Stimulated activated memory B cell treated with anti-CD40 and anti-IgM and Interleukin-4, amounts not matched to agents 10 μg/mL and 1 μg/mL and 100 μg/mL, for 72 hours (primary cell): ENCODE measurements around the gene FOXK1.
"Not testable (repeated sequence)": the region's sequence is repeated elsewhere in the genome, so short reads cannot be mapped to it uniquely, and the experiment has no call there.

Experiments
- ATAC-seq: fragments of 150-1000 bp; cut with Tn5 transposase; 2 replicates; pipeline ENCODE4 v1.10.0; 2021
- H3K27ac Mint-ChIP-seq: one replicate; pipeline ENCODE4 v1.8.0; 2022; ENCODE audit warnings: mild to moderate bottlenecking, mixed read lengths
- H3K27me3 Mint-ChIP-seq: one replicate; pipeline ENCODE4 v1.8.0; 2022; ENCODE audit warnings: mixed read lengths
- H3K36me3 Mint-ChIP-seq: one replicate; pipeline ENCODE4 v1.8.0; 2022; ENCODE audit warnings: mixed read lengths
- H3K4me1 Mint-ChIP-seq: one replicate; pipeline ENCODE4 v1.8.0; 2022; ENCODE audit warnings: mixed read lengths
- H3K4me3 Mint-ChIP-seq: one replicate; pipeline ENCODE4 v1.8.0; 2022; ENCODE audit warnings: mild to moderate bottlenecking, moderate library complexity, mixed read lengths
- H3K9me3 Mint-ChIP-seq: one replicate; pipeline ENCODE4 v1.8.0; 2022; ENCODE audit warnings: mixed read lengths

Gene FOXK1

GRCh38 chr7:4681886-4682620, at the start of gene FOXK1:
TSS of gene FOXK1 (plus strand) at chr7:4682295. CDS start at chr7:4682309, 14 bp downstream.
- peaks cover 6% of the 10 kb centered on the region for H3K9me3 Mint-ChIP-seq
- peak within 1 kb of the TSS; percentile 91 for H3K27ac Mint-ChIP-seq
- peak; percentile 88 for ATAC-seq
- H3K4me1 Mint-ChIP-seq: peaks cover 44% of the 10 kb centered on the region
- H3K36me3 Mint-ChIP-seq: peaks cover 10% of the 10 kb centered on the region
- H3K27me3 Mint-ChIP-seq: no peaks in the 10 kb centered on the region
- H3K4me3 Mint-ChIP-seq: peak within 1 kb of the TSS; percentile 84

DNA sequence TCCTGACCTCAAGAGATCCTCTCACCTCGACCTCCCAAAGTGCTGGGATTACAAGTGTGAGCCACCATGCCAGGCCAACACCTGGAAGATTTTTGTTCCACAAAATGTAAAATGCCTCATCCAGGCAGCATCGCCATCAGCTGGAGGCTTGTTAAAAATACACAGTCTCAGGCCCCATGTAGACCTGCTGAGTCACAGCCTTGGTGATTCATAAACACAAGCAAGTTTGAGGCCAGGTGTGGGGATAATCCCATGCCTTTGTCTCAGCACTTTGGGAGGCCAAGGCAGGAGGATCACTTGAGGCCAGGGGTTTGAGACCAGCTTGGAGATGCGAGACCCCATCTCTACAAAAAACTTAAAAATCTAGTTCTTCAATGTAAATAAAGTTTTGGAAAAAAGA, 49.1 kb upstream of the FOXK1 start:
- Mint-ChIP-seq H3K27ac (no peak overlapping the region), H3K27me3 (peaks cover 30% of the 10 kb centered on the region), H3K4me1 (no peaks in the 10 kb centered on the region), H3K36me3 (no peaks in the 10 kb centered on the region), H3K9me3 (no peaks in the 10 kb centered on the region), H3K4me3 (no peak overlapping the region)
- ATAC-seq: no peak

- Mint-ChIP-seq H3K27ac (no peak overlapping the region), H3K36me3 (no peaks in the 10 kb centered on the region), H3K9me3 (no peaks in the 10 kb centered on the region), H3K4me1 (no peaks in the 10 kb centered on the region), H3K4me3 (no peak overlapping the region), H3K27me3 (peaks cover 41% of the 10 kb centered on the region)
- no peak for ATAC-seq
Measured at GRCh38 chr7:4634166-4634565, 47.9 kb upstream of the FOXK1 start.

DNA sequence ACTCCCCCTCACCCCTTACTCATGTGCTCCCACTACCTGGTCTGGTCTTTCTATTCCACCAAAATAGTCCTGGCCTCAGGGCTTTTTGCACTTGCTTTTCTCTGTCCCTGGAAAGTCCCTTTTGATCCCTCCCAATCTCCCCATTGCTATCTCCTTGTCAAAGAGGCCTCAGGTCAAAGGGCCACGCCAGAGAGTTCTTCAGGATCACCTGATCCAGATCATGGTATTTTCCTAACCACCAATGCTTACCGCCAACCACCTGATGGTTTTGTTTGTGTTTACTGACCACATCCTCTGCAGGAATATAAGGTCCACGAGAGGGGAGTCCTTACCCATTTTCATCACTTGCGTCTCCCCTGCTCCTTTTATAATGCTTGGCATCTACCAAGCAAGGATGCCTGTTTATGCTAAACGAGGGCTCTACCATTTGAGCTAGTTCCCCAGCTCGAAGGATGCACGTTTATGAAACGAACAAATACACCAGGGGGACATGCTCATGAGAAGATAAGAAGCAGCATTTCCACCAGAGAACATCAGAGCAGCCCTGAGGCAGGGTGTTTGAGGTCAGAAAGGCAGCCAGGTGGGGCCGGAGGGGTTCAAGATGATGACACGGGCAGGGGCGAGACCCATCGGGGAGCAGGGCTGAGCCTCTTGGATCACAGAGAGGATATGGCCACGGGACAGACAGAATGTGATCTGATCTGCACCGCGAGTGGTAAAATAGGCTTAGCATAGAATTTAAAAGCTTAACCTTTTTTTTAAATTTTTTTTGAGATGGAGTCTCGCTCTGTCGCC, 43.1 kb upstream of the FOXK1 start:
- no peak for ATAC-seq
- H3K4me3 Mint-ChIP-seq: no peak overlapping the region
- H3K27ac Mint-ChIP-seq: no peak overlapping the region
- peaks cover 8% of the 10 kb centered on the region for H3K4me1 Mint-ChIP-seq
- H3K36me3 Mint-ChIP-seq: no peaks in the 10 kb centered on the region
- H3K27me3 Mint-ChIP-seq: peaks cover 28% of the 10 kb centered on the region
- H3K9me3 Mint-ChIP-seq: no peaks in the 10 kb centered on the region

- peak overlapping the region; percentile 72 for H3K4me3 Mint-ChIP-seq
- H3K4me1 Mint-ChIP-seq: peaks cover 8% of the 10 kb centered on the region
- H3K27me3 Mint-ChIP-seq: peaks cover 28% of the 10 kb centered on the region
- no peak for ATAC-seq
- no peaks in the 10 kb centered on the region for H3K9me3 Mint-ChIP-seq
- H3K36me3 Mint-ChIP-seq: no peaks in the 10 kb centered on the region
- peak overlapping the region; percentile 98 for H3K27ac Mint-ChIP-seq
Measured at GRCh38 chr7:4641091-4641666, 40.9 kb upstream of the FOXK1 start.

GRCh38 chr7:4641667-4642467, 40.2 kb upstream of the FOXK1 start:
- Mint-ChIP-seq H3K27me3 (peaks cover 26% of the 10 kb centered on the region), H3K4me1 (peaks cover 8% of the 10 kb centered on the region), H3K36me3 (no peaks in the 10 kb centered on the region), H3K9me3 (no peaks in the 10 kb centered on the region), H3K27ac (peak overlapping the region; percentile 98), H3K4me3 (peak overlapping the region; percentile 87)
- ATAC-seq: peak; percentile 94

DNA sequence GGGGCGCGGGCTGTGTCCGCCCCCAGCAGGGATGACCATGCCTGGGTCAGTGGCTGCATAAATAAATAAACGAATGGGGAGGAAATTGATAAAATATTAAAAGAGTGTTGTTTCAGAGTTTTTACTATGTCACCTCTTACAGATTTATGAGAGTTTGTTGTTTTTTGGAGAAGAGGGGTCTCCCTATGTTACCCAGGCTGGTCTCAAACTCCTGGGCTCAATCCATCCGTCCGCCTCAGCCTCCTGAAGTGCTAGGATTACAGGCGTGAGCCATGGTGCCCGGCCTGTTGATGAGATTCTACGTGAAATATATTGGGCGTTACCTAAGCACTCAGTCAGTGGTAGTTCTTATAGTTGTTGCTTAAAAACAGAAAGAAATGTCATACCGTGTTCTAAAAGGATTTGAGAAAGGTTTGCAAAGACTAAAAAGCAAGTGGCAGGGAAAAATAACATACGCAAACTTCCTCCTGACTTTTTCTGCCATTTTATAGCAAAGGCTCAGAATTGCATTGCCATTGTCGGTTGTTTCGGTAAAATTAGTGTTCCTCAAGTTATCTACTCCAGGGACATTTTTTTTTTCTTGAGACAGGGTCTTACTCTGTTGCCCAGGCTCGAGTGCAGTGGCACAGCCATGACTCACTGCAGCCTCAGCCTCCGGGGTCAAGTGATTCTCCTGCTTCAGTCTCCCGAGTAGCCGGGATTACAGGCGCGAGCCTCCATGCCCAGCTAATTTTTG, 39.5 kb upstream of the FOXK1 start:
- peaks cover 8% of the 10 kb centered on the region for H3K4me1 Mint-ChIP-seq
- H3K36me3 Mint-ChIP-seq: no peaks in the 10 kb centered on the region
- peaks cover 19% of the 10 kb centered on the region for H3K27me3 Mint-ChIP-seq
- H3K27ac Mint-ChIP-seq: peak overlapping the region; percentile 98
- ATAC-seq: no peak
- H3K9me3 Mint-ChIP-seq: no peaks in the 10 kb centered on the region
- H3K4me3 Mint-ChIP-seq: peak overlapping the region; percentile 87

DNA sequence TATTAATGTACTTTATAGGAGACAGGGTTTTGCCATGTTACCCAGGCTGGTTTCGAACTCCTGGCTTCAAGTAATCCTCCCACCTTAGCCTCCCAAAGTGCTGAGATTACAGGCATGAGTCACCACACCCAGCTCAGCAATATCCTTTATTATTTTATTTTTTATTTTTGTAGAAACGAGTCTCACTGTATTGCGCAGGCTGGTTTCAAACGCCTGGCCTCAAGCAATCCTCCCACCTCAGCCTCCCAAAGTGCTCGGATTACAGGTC, 39.0 kb upstream of the FOXK1 start:
- H3K4me1 Mint-ChIP-seq, H3K9me3 Mint-ChIP-seq, H3K36me3 Mint-ChIP-seq, H3K27ac Mint-ChIP-seq, ATAC-seq, H3K4me3 Mint-ChIP-seq: not testable (repeated sequence)
- H3K27me3 Mint-ChIP-seq: peaks cover 14% of the 10 kb centered on the region

GRCh38 chr7:4645246-4645645, 36.8 kb upstream of the FOXK1 start:
- no peaks in the 10 kb centered on the region for H3K9me3 Mint-ChIP-seq
- no peak for ATAC-seq
- no peaks in the 10 kb centered on the region for H3K36me3 Mint-ChIP-seq

DNA sequence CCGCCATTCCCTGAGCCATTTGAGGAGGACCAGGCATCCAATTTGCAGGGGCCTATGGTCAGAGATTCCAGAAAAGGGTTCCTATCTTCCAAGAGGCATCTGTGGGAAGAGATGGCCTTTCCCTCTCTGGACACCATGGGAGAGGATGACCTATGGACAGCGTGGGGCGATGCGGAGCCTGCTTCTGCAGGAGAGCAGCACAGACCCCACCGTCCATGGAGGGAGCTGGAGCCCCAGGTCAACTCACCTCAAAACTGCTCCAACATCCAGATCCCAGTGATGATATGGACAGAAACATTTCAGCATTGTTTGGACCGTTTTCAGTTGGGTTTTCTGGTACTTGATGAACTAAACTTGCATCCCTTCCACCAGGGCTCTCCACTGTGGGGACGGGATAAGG, 34.0 kb upstream of the FOXK1 start:
- H3K27ac Mint-ChIP-seq: no peak overlapping the region
- H3K27me3 Mint-ChIP-seq: no peaks in the 10 kb centered on the region
- ATAC-seq: no peak
- H3K4me3 Mint-ChIP-seq: no peak overlapping the region
- H3K9me3 Mint-ChIP-seq: no peaks in the 10 kb centered on the region
- no peaks in the 10 kb centered on the region for H3K36me3 Mint-ChIP-seq
- H3K4me1 Mint-ChIP-seq: no peaks in the 10 kb centered on the region

More at GRCh38 chr7:4645246-4645645, 36.8 kb upstream of the FOXK1 start:
- Mint-ChIP-seq H3K4me3 (no peak overlapping the region), H3K27me3 (no peaks in the 10 kb centered on the region), H3K4me1 (peaks cover 8% of the 10 kb centered on the region), H3K27ac (no peak overlapping the region)

- Mint-ChIP-seq H3K27ac (no peak overlapping the region), H3K27me3 (no peaks in the 10 kb centered on the region), H3K9me3 (no peaks in the 10 kb centered on the region), H3K4me1 (no peaks in the 10 kb centered on the region), H3K36me3 (no peaks in the 10 kb centered on the region), H3K4me3 (no peak overlapping the region)
- ATAC-seq: no peak
Measured at GRCh38 chr7:4650433-4651047, 31.6 kb upstream of the FOXK1 start.

DNA sequence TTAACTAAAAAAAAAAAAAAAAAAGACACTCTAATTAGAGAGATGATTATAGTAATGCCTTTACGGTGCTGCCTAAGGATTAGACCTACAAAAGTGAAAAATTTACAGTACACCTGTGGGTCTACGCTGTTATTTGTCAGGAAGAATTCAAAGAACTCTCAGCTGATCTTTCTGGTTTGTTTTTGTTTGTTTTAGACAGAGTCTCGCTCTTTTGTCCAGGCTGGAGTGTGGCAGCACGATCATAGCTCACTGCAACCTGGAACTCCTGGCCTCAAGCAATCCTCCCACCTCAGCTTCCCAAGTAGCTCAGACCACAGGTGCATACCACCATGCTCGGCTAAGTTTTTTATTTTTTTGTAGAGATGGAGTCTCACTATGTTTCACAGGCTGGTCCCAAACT, 28.3 kb upstream of the FOXK1 start:
- H3K27me3 Mint-ChIP-seq: peaks cover 12% of the 10 kb centered on the region
- H3K9me3 Mint-ChIP-seq: peaks cover 9% of the 10 kb centered on the region
- H3K4me3 Mint-ChIP-seq: no peak overlapping the region
- no peak overlapping the region for H3K27ac Mint-ChIP-seq
- H3K36me3 Mint-ChIP-seq: peaks cover 10% of the 10 kb centered on the region
- no peaks in the 10 kb centered on the region for H3K4me1 Mint-ChIP-seq
- ATAC-seq: no peak

GRCh38 chr7:4655311-4655710, 26.8 kb upstream of the FOXK1 start:
- H3K27me3 Mint-ChIP-seq: peaks cover 12% of the 10 kb centered on the region
- no peak for ATAC-seq
- peaks cover 17% of the 10 kb centered on the region for H3K9me3 Mint-ChIP-seq
- no peaks in the 10 kb centered on the region for H3K4me1 Mint-ChIP-seq
- H3K4me3 Mint-ChIP-seq: no peak overlapping the region
- H3K27ac Mint-ChIP-seq: no peak overlapping the region
- peaks cover 15% of the 10 kb centered on the region for H3K36me3 Mint-ChIP-seq

DNA sequence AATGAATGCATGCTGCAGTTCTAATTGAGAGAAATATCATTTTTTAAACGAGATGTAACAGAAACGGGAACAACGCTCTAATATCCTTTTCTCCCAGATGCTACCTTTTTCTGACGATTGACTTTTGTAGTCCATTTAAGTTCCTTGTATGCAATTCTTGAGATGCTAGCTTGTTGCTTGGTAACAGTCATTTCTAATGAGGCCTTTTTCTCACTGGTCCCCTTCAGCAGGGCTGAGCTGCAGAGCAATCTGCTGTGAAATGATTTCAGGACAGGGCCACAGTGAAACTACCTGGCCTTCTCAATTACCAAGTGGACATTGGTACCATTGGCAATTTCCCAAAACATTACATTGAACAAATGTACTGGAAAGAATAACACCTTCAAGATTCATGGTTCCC, 26.2 kb upstream of the FOXK1 start:
- H3K27me3 Mint-ChIP-seq: peaks cover 12% of the 10 kb centered on the region
- H3K27ac Mint-ChIP-seq: no peak overlapping the region
- no peaks in the 10 kb centered on the region for H3K4me1 Mint-ChIP-seq
- no peak overlapping the region for H3K4me3 Mint-ChIP-seq
- H3K9me3 Mint-ChIP-seq: peaks cover 18% of the 10 kb centered on the region
- no peak for ATAC-seq
- peaks cover 15% of the 10 kb centered on the region for H3K36me3 Mint-ChIP-seq
